GM19193 (cell line): ENCODE measurements around the gene PHF19.

ENCODE experiments used
- POLR2A ChIP-seq: IDR thresholded peaks from 4 replicates; pipeline ENCODE4 v1.6.1; 2011; ENCODE audit not compliant: insufficient read depth, insufficient read length; ENCODE audit errors: extremely low read depth

The PHF19 gene

DNA sequence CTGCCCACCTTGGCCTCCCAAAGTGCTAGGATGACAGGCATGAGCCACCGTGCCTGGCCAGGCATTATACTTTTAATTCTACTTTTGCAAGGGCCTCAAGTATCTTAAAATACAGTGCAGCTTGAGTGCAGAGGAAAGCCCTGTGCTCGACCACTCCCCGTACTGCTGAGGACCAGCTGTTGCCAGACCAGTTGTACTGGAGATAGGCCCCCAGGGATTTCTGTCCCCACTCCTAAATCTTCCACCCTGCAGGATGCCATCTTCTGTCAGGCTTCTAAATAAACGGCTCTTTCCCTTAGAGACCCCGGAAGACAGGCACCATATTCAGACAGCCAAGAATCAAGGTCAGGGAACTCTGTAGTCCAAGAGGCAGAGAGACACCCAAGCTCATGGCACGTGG is 17.6 kb downstream of the PHF19 start:
- no peak for TF ChIP-seq POLR2A

DNA sequence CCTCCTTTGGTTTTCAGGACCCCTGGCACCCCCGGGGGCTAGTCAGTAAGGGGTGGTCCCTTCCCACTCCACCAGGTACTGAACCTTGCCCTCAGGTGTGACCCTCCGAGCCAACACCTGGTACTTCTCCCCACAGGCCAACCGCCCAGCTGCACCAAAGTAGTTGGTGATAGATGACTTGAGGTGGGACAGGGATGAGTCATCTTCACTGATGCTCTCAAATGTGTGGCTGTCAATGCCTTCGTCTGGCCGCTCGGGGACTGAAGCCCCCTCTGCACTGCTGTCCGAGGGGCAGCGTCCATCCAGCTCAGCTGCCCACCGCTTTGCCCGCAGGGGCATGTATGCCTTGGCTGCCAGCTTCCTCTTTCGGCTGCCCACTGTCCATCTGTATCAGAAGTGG is 19.1 kb downstream of the PHF19 start:
- TF ChIP-seq POLR2A: no peak

DNA sequence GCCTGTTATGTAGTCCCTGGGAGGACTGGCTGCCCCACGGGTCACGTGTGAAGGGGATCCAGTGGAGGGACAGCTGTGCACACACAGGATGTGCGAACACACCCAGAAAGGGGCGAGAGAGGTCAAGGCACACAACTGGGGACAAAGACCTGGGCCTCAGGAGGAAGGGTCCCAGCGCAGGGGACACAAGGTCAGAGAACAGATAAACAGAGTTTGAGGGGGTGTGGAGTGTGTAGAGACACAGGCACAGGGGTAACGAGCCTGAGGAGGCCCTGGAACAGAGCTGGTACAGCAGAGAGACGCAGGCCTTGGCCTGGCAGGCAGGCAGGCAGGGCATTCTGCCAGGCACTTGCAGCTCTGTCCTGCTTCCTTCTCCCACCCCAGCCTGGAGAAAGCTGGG is 19.5 kb downstream of the PHF19 start:
- no peak for TF ChIP-seq POLR2A

DNA sequence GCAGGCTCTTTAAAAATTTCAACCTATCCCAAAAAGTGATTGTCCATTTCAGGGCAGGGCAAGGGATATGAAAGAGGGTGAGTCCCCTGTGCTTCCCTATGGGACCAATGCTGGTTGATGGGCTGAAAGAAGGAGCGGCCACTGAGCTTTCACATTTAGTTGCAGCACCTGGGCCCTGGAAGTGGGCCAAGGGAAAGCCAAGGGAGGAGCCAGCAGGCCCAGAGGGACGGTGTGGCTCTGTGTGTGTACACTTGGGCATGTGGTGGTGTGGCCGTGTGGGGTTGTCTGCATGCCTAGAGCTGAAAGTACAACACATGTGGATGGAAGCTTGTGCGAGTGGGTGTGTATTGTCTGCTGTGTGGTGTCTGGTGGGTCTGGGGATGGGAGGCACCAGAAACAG is 20.3 kb downstream of the PHF19 start:
- no peak for TF ChIP-seq POLR2A

DNA sequence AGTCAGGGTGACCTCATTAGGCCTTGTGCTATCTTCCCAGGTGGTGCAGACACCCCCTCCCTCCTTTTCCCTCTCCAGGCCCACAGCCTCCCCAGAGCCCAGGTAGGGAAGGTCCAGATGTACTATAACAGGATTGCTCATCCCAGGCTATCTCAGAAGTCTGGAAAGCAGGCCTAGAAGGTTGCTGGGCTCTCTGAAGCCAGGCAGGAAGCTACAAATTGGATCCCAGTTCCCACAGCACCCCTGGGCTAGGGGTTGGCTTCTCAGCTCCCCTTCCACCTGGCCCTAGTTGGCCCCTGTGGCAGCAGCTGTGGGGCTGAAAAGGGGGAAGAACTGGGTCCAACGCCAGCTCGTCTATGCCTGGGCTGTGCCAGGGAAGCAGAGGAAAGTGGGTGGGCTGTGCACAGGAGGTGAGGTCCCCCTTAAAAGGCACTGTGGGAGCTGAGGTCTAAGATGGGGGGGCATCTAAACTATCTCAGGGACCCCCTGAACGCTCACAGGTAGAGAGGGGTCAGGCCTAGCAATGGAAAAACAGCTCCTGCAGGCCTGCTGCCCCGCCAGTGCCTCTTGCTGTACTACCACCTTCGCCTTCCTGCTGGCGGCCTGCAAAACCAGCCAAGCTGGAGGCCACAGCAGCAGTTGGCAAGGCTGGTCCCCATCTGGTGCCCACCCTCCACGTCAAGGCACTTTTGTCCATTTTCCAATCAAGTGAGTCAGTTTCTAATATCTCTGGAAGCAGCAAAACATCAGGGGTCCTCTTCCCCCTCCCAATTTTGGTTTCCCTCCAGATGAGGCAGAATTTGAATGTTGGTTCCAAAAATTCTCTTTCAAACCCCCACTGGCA is 20.9 kb downstream of the PHF19 start:
- TF ChIP-seq POLR2A: peak; percentile 9

DNA sequence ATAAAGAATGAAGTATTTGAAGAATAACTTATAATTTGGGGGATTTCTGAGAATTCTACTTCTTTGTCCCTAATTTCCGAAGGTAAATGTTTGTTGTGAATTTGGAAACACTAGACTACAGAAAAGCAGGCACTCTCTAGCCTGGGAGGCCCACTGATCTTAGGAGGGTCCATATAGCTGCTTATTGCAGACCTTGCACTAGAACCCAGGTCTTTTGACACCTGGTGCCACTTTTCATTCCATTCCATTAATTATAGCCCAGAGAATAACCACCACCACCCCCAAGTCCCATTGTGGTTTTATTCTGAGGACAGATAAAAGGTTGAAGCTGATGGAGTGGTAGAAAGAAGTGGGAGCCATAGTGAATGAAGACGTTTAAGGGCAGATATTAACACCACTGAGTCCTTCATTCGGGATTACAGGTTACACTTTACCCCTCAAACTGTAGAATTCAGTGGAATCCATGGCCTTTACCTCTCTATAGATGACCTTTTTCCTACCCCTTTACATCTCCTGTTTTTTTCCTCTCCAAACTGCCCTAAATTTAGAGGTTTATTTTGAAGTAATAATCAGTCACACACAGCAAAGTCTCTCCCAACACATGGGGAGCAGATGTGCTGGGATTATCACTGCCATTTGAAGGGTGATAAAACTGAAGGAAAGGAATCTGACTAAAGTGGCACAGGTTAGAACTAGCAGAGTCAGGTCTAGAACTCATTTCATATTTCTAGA is 22.2 kb downstream of the PHF19 start:
- no peak for TF ChIP-seq POLR2A

DNA sequence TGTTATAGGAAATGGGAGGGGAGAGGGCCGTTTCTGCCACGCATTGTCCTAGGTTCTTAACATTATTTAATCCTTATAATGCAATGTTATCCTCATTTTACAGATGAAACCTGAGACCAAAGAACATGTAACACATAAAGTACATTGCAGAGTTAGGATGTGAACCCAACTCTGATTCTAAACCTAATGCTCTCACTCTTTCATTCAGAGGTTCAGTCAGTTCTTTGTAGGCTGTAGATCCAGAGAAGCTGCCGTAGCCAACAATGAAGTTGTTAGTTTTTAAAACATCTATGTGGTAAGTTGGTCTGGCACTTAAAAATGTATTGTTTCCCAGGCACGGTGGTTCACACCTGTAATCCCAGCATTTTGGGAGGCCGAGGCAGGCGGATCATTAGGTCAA is 23.8 kb downstream of the PHF19 start:
- no peak for TF ChIP-seq POLR2A

DNA sequence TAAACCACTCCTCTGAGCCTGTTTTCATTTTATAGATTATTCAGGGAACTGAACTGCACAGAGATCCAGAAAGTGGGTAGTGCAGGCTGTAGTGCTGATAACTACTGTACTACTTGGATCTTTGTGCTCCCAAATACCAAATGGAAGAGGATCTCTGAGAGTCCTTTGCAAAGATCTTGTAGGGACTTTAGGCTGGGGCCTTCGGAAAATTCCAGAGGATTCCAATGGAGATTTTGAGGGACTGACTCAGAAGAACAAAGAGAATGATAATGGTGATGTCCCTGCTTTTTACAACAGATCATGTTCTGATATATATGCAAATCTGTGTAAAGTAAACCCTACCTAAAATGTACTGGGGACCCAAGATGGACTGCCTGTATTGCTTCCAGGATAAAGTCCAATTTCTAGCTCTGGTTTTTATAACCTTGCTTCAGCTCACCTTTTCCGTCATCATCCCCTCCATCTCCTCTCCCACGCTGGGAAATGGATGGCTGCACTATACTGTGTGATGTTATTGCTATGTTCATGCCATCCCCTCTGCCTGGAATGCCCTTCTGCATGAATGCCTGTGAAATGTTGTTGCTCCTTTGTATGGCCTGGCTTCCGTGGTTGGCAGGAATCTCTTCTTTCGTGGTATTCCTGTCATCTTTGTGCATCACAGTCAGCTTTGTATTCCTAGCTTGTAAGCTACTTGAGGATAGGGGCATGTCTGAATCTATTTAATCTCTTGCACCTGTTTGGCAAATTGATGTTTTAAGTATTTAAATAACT is 24.6 kb downstream of the PHF19 start:
- no peak for TF ChIP-seq POLR2A

DNA sequence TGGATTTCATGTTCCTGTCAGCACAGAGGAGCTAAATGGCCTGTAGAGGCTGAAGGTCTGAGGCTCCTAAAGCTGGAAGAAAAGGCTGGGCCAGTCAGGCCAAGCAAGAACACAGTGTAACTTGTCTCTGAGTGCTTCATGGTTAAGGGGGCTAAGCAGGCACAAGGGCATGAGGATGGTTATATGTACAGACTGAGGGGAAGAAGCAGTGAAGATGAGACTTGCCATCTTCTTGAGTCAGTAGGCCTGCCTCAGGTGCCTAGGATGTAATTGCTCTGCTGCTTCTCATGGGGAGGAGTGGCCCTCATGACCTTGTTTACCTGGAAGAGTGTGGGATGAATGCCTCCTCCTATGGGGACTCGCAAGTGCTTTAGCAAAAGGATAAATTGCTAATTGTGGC is 25.5 kb downstream of the PHF19 start:
- TF ChIP-seq POLR2A: no peak

DNA sequence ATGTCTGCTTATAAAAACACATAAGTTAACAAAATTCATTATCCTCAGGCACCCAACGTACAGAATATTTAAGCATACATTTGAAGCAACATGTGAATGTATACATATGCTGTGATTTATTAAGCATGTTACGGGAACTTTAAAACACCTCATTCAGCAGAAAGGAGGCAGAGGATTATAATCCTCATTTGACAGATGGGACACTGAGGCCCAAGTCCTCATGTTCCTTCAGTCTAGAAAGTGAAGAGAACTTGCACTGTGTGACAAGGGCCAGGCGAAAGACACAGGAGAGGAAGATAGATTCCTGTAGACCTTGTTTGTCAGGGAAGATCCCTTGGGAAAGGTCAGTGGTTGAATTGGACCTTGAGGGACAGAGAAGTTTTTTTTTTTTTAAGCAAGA is 26.7 kb downstream of the PHF19 start:
- TF ChIP-seq POLR2A: no peak

DNA sequence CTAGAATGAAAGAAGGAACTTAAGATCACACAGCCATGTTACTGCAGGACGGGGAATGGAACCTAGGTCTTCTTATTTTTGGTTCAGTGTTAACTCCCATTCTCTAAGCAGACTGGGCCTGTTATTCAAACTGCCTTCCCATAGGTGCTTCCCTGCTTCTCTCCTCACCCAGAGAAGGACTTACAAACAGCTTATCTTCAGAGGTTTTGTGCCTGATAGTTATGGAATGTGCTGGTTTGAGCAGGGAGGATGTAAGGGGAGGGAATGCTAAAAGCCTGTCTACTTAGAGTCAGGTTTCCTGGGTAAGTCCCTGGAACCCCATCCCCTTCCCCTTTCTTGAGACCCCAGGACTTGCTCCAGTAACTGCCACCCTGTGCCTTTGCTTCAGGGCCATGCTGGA is 30.1 kb downstream of the PHF19 start:
- TF ChIP-seq POLR2A: no peak

DNA sequence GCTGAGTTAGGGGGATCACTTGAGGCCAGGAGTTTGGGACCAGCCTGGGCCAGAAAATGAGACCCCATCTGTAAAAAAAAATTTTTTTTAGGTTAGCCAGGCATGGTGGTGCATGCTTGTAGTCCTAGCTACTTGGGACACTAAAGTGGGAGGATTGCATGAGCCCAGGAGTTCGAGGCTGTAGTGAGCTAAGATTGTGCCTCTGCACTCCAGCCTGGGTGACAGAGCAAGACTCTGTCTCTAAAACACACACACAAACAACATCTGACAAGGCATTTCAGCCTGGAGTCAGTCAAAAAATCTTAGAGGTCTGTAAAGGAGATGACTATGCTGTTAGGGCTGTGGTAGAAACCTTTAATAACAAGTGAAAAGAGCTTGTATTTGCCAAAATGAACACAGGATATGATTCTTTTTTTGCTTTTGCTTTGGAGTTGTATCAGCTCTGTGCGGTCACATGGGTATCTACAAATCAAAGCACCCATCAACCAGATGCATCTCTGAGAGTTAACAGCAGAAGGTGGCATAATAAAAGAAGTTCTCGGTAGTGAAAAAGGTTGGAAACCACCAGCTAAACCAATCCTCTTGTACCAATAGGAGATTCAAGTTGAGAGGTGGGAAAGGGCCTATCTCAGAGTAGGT is 30.6 kb downstream of the PHF19 start:
- TF ChIP-seq POLR2A: no peak

DNA sequence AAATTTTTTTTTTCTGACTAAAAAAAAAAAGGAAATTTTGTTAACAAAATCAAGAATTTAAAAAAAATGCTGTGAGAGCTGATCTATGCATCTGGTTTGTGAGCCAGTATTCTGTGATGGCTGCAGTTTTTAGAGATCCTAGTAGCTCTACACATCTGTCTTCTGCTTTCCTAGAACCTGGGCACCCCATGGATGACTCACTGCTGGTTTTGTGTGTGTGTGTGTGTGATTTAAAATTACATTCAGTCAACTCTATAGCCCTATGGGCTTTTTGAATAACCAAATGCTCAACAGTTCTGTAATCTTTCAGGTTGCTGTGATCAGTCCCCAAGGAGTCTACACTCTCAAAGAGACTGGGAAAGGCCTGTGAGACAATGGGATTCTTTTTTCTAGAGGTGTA is 31.7 kb downstream of the PHF19 start:
- no peak for TF ChIP-seq POLR2A

DNA sequence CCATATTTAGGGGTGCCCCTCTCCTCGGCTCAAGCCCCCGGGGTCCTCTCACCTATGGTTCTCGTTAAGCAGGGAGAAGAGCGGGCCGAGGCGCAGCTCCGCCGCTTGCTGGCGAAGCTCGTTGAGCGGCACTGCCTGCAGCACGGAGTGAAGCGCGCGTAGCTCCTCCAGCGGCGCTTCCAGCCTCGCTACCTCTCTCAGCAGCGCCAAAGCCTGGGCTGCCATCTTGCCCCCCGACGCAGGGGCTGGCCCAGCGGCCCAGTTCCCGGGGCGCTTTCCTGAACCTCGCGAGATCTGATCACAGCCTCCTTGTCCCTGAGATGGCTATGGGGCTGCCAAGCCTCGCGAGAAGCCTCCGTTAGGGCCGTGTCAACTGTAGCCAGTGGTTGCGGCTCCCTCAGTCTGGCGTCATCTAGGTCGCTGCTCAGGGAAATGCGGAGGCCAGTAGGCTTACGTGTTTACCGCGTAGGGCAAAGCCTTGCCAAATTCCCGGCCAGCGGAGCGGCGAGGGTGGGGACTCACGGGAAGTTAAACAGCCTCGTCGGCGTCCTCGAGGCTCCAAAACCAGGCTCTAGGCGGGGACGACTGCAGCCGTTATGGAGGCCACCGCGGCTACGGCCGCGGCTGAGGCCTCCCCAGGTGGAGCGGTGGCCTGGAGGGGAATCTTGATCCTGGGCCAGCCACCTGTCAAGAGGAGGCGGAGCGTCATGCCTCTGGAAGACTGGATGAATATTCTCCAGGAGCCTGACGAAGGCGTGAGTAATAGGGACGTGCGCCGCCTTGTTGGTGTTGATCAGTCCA is 34.1 kb downstream of the PHF19 start, which contains the start of gene PSMD5:
PSMD5 (minus strand) TSS at position 238 of the 801 bp plus-strand sequence; CDS start at position 225, 13 bp downstream.
- peak; percentile 99 for TF ChIP-seq POLR2A

DNA sequence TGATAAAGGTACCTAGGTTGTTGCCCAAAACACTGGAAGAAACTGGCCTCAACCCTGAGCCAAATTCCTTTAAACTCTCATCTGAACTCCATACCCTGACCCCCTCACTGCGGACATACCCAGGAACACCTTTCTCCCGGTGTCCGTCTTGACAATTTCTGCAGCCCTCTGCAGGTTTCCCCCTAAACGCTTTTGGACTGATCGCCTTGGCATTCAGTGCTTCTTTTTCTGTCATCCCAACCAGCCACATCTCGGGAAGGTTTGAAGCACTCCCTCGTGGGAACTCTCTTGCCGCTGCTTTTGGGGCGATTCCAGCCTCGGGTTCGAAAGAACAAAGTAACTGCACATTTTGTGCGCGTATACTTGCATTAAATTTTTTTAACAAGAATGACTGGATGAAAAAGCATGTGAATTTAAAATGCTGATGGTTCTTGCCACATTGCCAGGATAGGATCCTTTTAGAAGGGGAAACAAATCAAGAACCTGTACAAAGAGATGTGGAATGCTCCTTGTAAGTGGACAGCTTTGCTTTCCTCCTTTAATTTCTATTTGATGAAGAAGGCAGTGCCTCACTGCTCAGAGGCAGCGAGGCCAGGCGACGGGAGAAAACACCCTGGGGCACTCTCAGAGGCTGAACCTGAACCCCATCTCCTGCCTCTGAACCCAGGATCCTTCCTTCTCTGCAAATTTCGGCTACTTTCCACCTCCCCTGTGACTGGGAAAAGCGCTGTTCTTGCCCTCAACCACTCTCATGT is 34.9 kb downstream of the PHF19 start:
- TF ChIP-seq POLR2A: no peak
